NCI-H526 treated with DMSO at 0.1 percent for 48 hours (cell line): ENCODE measurements around the gene SYNE3.
"Not testable (repeated sequence)": the region's sequence is repeated elsewhere in the genome, so short reads cannot be mapped to it uniquely, and the experiment has no call there.

Experiments
- DNase-seq: peaks from one replicate; lab custom pipeline; 2025; lab: John Stamatoyannopoulos, UW

The SYNE3 gene

GRCh38 chr14:95523815-95524448, 7.5 kb upstream of the SYNE3 start:
- peak; percentile 25 for DNase-seq

- no peak for DNase-seq
Observed at GRCh38 chr14:95523051-95523814, 6.8 kb upstream of the SYNE3 start.

GRCh38 chr14:95522556-95522955, 6.1 kb upstream of the SYNE3 start:
- no peak for DNase-seq

GRCh38 chr14:95522116-95522515, 5.7 kb upstream of the SYNE3 start:
- DNase-seq: no peak

GRCh38 chr14:95521001-95521400, 4.6 kb upstream of the SYNE3 start:
- DNase-seq: no peak

GRCh38 chr14:95520346-95520745, 3.9 kb upstream of the SYNE3 start:
- no peak for DNase-seq

- DNase-seq: no peak
Observed at GRCh38 chr14:95519699-95520098, 3.2 kb upstream of the SYNE3 start.

- DNase-seq: no peak
Observed at GRCh38 chr14:95518045-95518751, 1.7 kb upstream of the SYNE3 start.

- peak; percentile 41 for DNase-seq
Observed at GRCh38 chr14:95515596-95516552, 576 bp downstream of the SYNE3 start.

GRCh38 chr14:95515080-95515489, 1.4 kb downstream of the SYNE3 start:
- peak; percentile 79 for DNase-seq

GRCh38 chr14:95514131-95515079, 2.0 kb downstream of the SYNE3 start:
- DNase-seq: peak; percentile 95

GRCh38 chr14:95513291-95513690, 3.2 kb downstream of the SYNE3 start:
- no peak for DNase-seq

GRCh38 chr14:95511687-95512086, 4.8 kb downstream of the SYNE3 start:
- no peak for DNase-seq

GRCh38 chr14:95510804-95511203, 5.6 kb downstream of the SYNE3 start:
- DNase-seq: no peak

GRCh38 chr14:95510344-95510743, 6.1 kb downstream of the SYNE3 start:
- not testable (repeated sequence) for DNase-seq

- no peak for DNase-seq
Observed at GRCh38 chr14:95509495-95509894, 7.0 kb downstream of the SYNE3 start.

GRCh38 chr14:95508377-95508776, 8.1 kb downstream of the SYNE3 start:
- DNase-seq: no peak

- DNase-seq: no peak
Observed at GRCh38 chr14:95507701-95508103, 8.7 kb downstream of the SYNE3 start.

GRCh38 chr14:95507174-95507573, 9.3 kb downstream of the SYNE3 start:
- no peak for DNase-seq

GRCh38 chr14:95505030-95505589, 11.3 kb downstream of the SYNE3 start:
- DNase-seq: no peak
